ENCODE results near the gene PLPPR2.
"Not testable (repeated sequence)": the region's sequence is repeated elsewhere in the genome, so short reads cannot be mapped to it uniquely, and the experiment has no call there.

PLPPR2 gene

GRCh38 chr19:11340099-11340467, 15.1 kb upstream of the PLPPR2 start:
- DNase-seq: not testable (repeated sequence)

- no peak for DNase-seq
Observed at GRCh38 chr19:11342429-11342828, 12.8 kb upstream of the PLPPR2 start.

- DNase-seq: no peak
Observed at GRCh38 chr19:11345122-11345803, 10.0 kb upstream of the PLPPR2 start.

GRCh38 chr19:11346104-11346940, 8.9 kb upstream of the PLPPR2 start, which contains the start of the genes CCDC159 and TMEM205:
Gene CCDC159, plus strand, starts transcription at chr19:11346519. Its CDS starts 88 bp downstream, at chr19:11346607.
Gene TMEM205, minus strand, starts transcription at chr19:11346268. Its CDS starts 649 bp downstream, at chr19:11345619.
- peak; percentile 99 for DNase-seq

- DNase-seq: no peak
Observed at GRCh38 chr19:11347546-11348039, 7.6 kb upstream of the PLPPR2 start.

GRCh38 chr19:11349171-11349570, 6.1 kb upstream of the PLPPR2 start:
- DNase-seq: no peak

- DNase-seq: not testable (repeated sequence)
Observed at GRCh38 chr19:11354102-11354501, 1.1 kb upstream of the PLPPR2 start.

GRCh38 chr19:11356074-11356397, 804 bp downstream of the PLPPR2 start:
- DNase-seq: no peak

GRCh38 chr19:11356676-11357550, 1.7 kb downstream of the PLPPR2 start:
- no peak for DNase-seq

- no peak for DNase-seq
Observed at GRCh38 chr19:11359421-11359820, 4.2 kb downstream of the PLPPR2 start.

GRCh38 chr19:11361037-11361770, 6.0 kb downstream of the PLPPR2 start:
- DNase-seq: no peak

GRCh38 chr19:11361771-11362731, 6.8 kb downstream of the PLPPR2 start:
- no peak for DNase-seq

- no peak for DNase-seq
Observed at GRCh38 chr19:11363881-11364280, 8.6 kb downstream of the PLPPR2 start.

GRCh38 chr19:11364296-11364904, 9.2 kb downstream of the PLPPR2 start:
- DNase-seq: no peak

GRCh38 chr19:11364935-11365334, 9.7 kb downstream of the PLPPR2 start:
- no peak for DNase-seq

GRCh38 chr19:11365557-11366117, 10.4 kb downstream of the PLPPR2 start:
- no peak for DNase-seq

GRCh38 chr19:11367528-11367927, 12.3 kb downstream of the PLPPR2 start:
- DNase-seq: no peak

- DNase-seq: no peak
Observed at GRCh38 chr19:11370744-11371143, 15.5 kb downstream of the PLPPR2 start.

- DNase-seq: no peak
Observed at GRCh38 chr19:11373166-11373884, 18.1 kb downstream of the PLPPR2 start.

Data from CD4-positive, alpha-beta T cell treated with Interleukin-17A for 1 hour (primary cell).